A549 (cell line): ENCODE data around the gene HAUS6.

Source experiments
- CEBPB ChIP-seq, 2 experiments: fragments of >200 bp in 1 of 2; sonication (Bioruptor Twin) in 1 of 2; formaldehyde crosslinking in 1 of 2; IDR thresholded peaks; 2 replicates each; pipeline ENCODE4 v1.6.1; 2012 to 2016
- MYC ChIP-seq: IDR thresholded peaks from 2 replicates; pipeline ENCODE4 v1.6.1; 2012; ENCODE audit warnings: mild to moderate bottlenecking, inconsistent platforms, low read length, improper control_type of control experiment, borderline replicate concordance
- POLR2A ChIP-seq: IDR thresholded peaks from 2 replicates; pipeline ENCODE4 v1.6.1; 2012; ENCODE audit warnings: mild to moderate bottlenecking, low read length
- RFX5 ChIP-seq: fragments of 450-650 bp; IDR thresholded peaks from 2 replicates; pipeline ENCODE4 v1.7.1; 2014; ENCODE audit warnings: antibody characterized with exemption, mild to moderate bottlenecking, moderate library complexity
- TF ChIP-seq, protein P1 (sequence below): fragments of >200 bp; sonication (Bioruptor Twin); formaldehyde crosslinking; IDR thresholded peaks from 3 replicates; pipeline ENCODE4 v1.5.1; 2016

DNA sequence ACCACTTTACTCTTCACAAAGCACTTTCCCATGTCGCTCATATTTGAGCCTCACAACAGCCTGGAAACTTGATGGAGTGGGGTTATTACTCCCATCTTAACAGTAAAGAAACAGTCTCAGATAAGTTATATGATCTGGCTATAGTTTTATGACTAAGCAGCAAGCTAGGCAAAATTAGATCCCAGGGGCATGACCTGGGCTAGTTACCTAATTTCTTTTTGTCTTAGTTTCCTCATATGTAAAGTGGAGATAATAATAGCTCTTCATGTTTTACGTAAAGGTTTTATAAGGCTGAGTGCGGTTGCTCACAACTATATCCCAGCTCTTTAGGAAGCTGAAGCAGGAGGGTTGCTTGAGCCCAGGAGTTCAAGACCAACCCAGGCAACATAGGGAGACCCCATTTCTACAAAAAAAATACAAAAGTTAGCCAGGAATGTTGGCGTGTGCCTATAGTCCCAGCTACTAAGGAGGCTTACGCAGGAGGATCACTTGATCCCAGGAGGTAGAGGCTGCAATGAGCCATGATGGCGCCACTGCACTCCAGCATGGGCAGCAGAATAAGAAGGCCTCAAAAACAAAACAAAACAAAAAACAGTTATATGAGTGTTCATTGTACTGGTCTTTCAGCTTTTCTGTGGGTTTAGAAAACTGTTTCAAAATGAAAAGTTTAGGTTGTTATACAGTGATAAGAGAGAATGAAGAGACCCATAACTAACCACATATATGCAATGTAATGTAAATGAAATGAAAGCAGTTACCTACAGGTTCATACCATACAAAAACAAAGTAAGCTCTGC is 31.0 kb upstream of the HAUS6 start:
- no peak for TF ChIP-seq CEBPB (IDR thresholded peaks at IDR 0.05)
- no peak for TF ChIP-seq RFX5
- no peak for TF ChIP-seq MYC
- TF ChIP-seq, protein P1, sequence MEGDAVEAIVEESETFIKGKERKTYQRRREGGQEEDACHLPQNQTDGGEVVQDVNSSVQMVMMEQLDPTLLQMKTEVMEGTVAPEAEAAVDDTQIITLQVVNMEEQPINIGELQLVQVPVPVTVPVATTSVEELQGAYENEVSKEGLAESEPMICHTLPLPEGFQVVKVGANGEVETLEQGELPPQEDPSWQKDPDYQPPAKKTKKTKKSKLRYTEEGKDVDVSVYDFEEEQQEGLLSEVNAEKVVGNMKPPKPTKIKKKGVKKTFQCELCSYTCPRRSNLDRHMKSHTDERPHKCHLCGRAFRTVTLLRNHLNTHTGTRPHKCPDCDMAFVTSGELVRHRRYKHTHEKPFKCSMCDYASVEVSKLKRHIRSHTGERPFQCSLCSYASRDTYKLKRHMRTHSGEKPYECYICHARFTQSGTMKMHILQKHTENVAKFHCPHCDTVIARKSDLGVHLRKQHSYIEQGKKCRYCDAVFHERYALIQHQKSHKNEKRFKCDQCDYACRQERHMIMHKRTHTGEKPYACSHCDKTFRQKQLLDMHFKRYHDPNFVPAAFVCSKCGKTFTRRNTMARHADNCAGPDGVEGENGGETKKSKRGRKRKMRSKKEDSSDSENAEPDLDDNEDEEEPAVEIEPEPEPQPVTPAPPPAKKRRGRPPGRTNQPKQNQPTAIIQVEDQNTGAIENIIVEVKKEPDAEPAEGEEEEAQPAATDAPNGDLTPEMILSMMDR: no peak
- TF ChIP-seq POLR2A: no peak
